HCT116 (cell line): ENCODE data around the gene PNPO. TPM values are rescaled to one million over a fixed set of nuclear protein-coding genes. Genes with fewer than 3 reads are reported as not detected.

ENCODE experiments used
- ATAC-seq: fragments of 200-7000 bp; cut with Tn5 transposase; 2 replicates; pipeline ENCODE4 v1.9.1; 2020; ENCODE audit warnings: mild to moderate bottlenecking, moderate library complexity
- BruUV-seq: library from RNA; stranded (reverse); fragments of 400-500 nt; replicated peaks from 2 replicates; lab custom pipeline; 2021; lab: Mats Ljungman, UMichigan
- CTCF ChIA-PET: fragments of 300-600 bp; sonication (Branson Sonifier 250); formaldehyde crosslinking; loops from one replicate; lab custom pipeline; 2021; ENCODE audit warnings: antibody characterized with exemption; lab: Charles Lee
- POLR2A ChIA-PET: fragments of 300-600, 350-600 bp; sonication (Branson Sonifier 250); formaldehyde crosslinking; loops from one replicate; lab custom pipeline; 2021; ENCODE audit warnings: antibody characterized with exemption; lab: Charles Lee
- RAD21 ChIA-PET, 2 experiments: fragments of 300-600 bp; sonication (Branson Sonifier 250); formaldehyde crosslinking; loops; one replicate each; lab custom pipeline; 2023; ENCODE audit warnings: low total read pairs in 2 of 2; ENCODE audit not compliant: uncharacterized antibody in 2 of 2, unreplicated experiment in 2 of 2, low non-redundant PET in 1 of 2; lab: Charles Lee
- DNase-seq: peaks from one replicate; pipeline ENCODE4 v3.0.0-alpha.2; 2010; ENCODE audit warnings: low read depth, low spot score
- H2AFZ ChIP-seq: fragments of 200-600 bp; shearing (Covaris generic), sonication (generic); 2 replicates; pipeline ENCODE4 v1.6.1; 2017; ENCODE audit warnings: low read depth, mixed run types, mixed read lengths, antibody characterized with exemption, low read length; ENCODE audit not compliant: poor library complexity, severe bottlenecking
- H3K27ac ChIP-seq: 2 replicates; pipeline ENCODE4 v1.5.1; 2012; ENCODE audit warnings: low read depth, low read length
- H3K27me3 ChIP-seq: fragments of 200-600 bp; sonication (generic); 2 replicates; pipeline ENCODE4 v1.6.1; 2016; ENCODE audit warnings: mixed run types, low read length, mixed read lengths; ENCODE audit not compliant: insufficient read depth
- H3K36me3 ChIP-seq, 2 experiments: fragments of 200-500 bp in 1 of 2; fragments of 200-600 bp in 1 of 2; sonication (Bioruptor generic) in 1 of 2; sonication (generic) in 1 of 2; 2 replicates each; pipeline versions ENCODE4 v1.5.1 to v1.6.1; 2014 to 2016; ENCODE audit warnings: low read length in 2 of 2, inconsistent platforms in 1 of 2, mixed read lengths in 1 of 2, mixed run types in 1 of 2; ENCODE audit not compliant: insufficient read depth in 2 of 2, control insufficient read depth in 1 of 2
- H3K4me1 ChIP-seq, 2 experiments: fragments of 200-600 bp in 1 of 2; sonication (generic) in 1 of 2; 2 replicates each; pipeline versions ENCODE4 v1.5.1 to v1.6.1; 2012 to 2017; ENCODE audit warnings: low read length in 2 of 2, inconsistent platforms in 1 of 2, mild to moderate bottlenecking in 1 of 2, mixed read lengths in 1 of 2, mixed run types in 1 of 2, moderate library complexity in 1 of 2; ENCODE audit not compliant: insufficient read depth in 2 of 2, control insufficient read depth in 1 of 2
- H3K4me2 ChIP-seq: fragments of 200-600 bp; sonication (generic); 2 replicates; pipeline ENCODE4 v1.6.1; 2017; ENCODE audit warnings: mixed run types, low read length, mixed read lengths
- H3K4me3 ChIP-seq, 2 experiments: fragments of 200-600 bp in 1 of 2; sonication (generic) in 1 of 2; replicated peaks in 1 of 2; 2 replicates each; pipeline ENCODE4 v1.5.1; 2011 to 2016; ENCODE audit warnings: low read length in 2 of 2, control low read depth in 1 of 2, low read depth in 1 of 2, mild to moderate bottlenecking in 1 of 2, mixed read lengths in 1 of 2, mixed run types in 1 of 2
- H3K79me2 ChIP-seq: fragments of 200-600 bp; sonication (generic); 2 replicates; pipeline ENCODE4 v1.6.1; 2017; ENCODE audit warnings: mild to moderate bottlenecking, mixed run types, low read length, moderate library complexity, mixed read lengths; ENCODE audit not compliant: insufficient read depth
- H3K9ac ChIP-seq: fragments of 200-600 bp; sonication (generic); 2 replicates; pipeline ENCODE4 v1.6.1; 2016; ENCODE audit warnings: low read length, mixed read lengths
- H3K9me2 ChIP-seq: fragments of 200-600 bp; sonication (generic), shearing (Covaris generic); 2 replicates; pipeline ENCODE4 v1.6.1; 2017; ENCODE audit warnings: mixed run types, mild to moderate bottlenecking, moderate library complexity; ENCODE audit not compliant: insufficient read depth
- H3K9me3 ChIP-seq, 2 experiments: fragments of 200-500 bp in 1 of 2; fragments of 200-600 bp in 1 of 2; sonication (Bioruptor generic) in 1 of 2; sonication (generic) in 1 of 2; 2 replicates each; pipeline ENCODE4 v1.6.1; 2014 to 2017; ENCODE audit warnings: low read length in 2 of 2, mixed read lengths in 2 of 2, inconsistent platforms in 1 of 2, low read depth in 1 of 2, mild to moderate bottlenecking in 1 of 2, mixed run types in 1 of 2, moderate library complexity in 1 of 2; ENCODE audit not compliant: control insufficient read depth in 1 of 2, insufficient read depth in 1 of 2
- H4K20me1 ChIP-seq: fragments of 200-600 bp; sonication (generic), shearing (Covaris generic); 2 replicates; pipeline ENCODE4 v1.6.1; 2017; ENCODE audit warnings: mixed run types, mild to moderate bottlenecking, moderate library complexity; ENCODE audit not compliant: insufficient read depth
- CBX3 ChIP-seq: IDR thresholded peaks from 2 replicates; pipeline ENCODE4 v1.6.1; 2012; ENCODE audit warnings: low read depth
- CEBPB ChIP-seq: IDR thresholded peaks from 2 replicates; pipeline ENCODE4 v1.6.1; 2012; ENCODE audit warnings: low read depth
- EGR1 ChIP-seq: IDR thresholded peaks from 2 replicates; pipeline ENCODE4 v1.6.1; 2012; ENCODE audit warnings: low read depth
- ELF1 ChIP-seq: IDR thresholded peaks from 2 replicates; pipeline ENCODE4 v1.6.1; 2012; ENCODE audit warnings: low read depth, borderline replicate concordance
- EZH2 ChIP-seq: fragments of 200-600 bp; sonication (generic); IDR thresholded peaks from 2 replicates; pipeline ENCODE4 v1.6.1; 2017; ENCODE audit warnings: antibody characterized with exemption, mixed run types
- EZH2phosphoT487 ChIP-seq: fragments of 200-600 bp; IDR thresholded peaks from 2 replicates; pipeline ENCODE4 v1.6.1; 2018; ENCODE audit warnings: antibody characterized with exemption, borderline replicate concordance
- FOSL1 ChIP-seq: IDR thresholded peaks from 2 replicates; pipeline ENCODE4 v1.6.1; 2012; ENCODE audit warnings: low read depth
- JUND ChIP-seq: IDR thresholded peaks from 2 replicates; pipeline ENCODE4 v1.6.1; 2012
- POLR2A ChIP-seq: IDR thresholded peaks from 2 replicates; pipeline ENCODE4 v1.7.0; 2011; ENCODE audit warnings: borderline replicate concordance; ENCODE audit not compliant: insufficient read depth, insufficient read length; ENCODE audit errors: extremely low read depth
- POLR2AphosphoS5 ChIP-seq: IDR thresholded peaks from 2 replicates; pipeline ENCODE4 v1.6.1; 2011; ENCODE audit warnings: mild to moderate bottlenecking, low read depth, low read length, moderate library complexity
- RAD21 ChIP-seq: IDR thresholded peaks from 2 replicates; pipeline ENCODE4 v1.6.1; 2012; ENCODE audit warnings: low read depth, mild to moderate bottlenecking
- REST ChIP-seq: IDR thresholded peaks from 2 replicates; pipeline ENCODE4 v1.6.1; 2012; ENCODE audit warnings: low read depth
- SIN3A ChIP-seq: IDR thresholded peaks from 2 replicates; pipeline ENCODE4 v1.6.1; 2012; ENCODE audit warnings: low read depth
- SP1 ChIP-seq: IDR thresholded peaks from 2 replicates; pipeline ENCODE4 v1.6.1; 2012; ENCODE audit warnings: low read depth
- TCF7L2 ChIP-seq: IDR thresholded peaks from 2 replicates; pipeline ENCODE4 v1.7.0; 2011; ENCODE audit warnings: borderline replicate concordance, inconsistent platforms; ENCODE audit not compliant: insufficient read depth, insufficient read length; ENCODE audit errors: extremely low read depth
- YY1 ChIP-seq: IDR thresholded peaks from 2 replicates; pipeline ENCODE4 v1.6.1; 2011; ENCODE audit warnings: low read length, low read depth, moderate library complexity, mild to moderate bottlenecking; ENCODE audit not compliant: insufficient replicate concordance; ENCODE audit errors: extremely low read depth
- ZNF274 ChIP-seq: fragments of 200-500 bp; sonication (Bioruptor generic); IDR thresholded peaks from 2 replicates; pipeline ENCODE4 v1.6.1; 2014; ENCODE audit warnings: mild to moderate bottlenecking, low read depth, low read length, inconsistent platforms
- intact Hi-C: fragments of 100-400 bp; cut with micrococcal nuclease; formaldehyde crosslinking; loops from 2 replicates; pipeline ENCODE4 v1.10.0; 2022
- total RNA-seq: library from RNA; stranded (reverse); gene quantifications from one replicate; pipeline ENCODE4 v1.2.1, GENCODE V29; 2021; ENCODE audit not compliant: unreplicated experiment
- TF ChIP-seq, protein P1 (sequence below): IDR thresholded peaks from 2 replicates; pipeline ENCODE4 v1.6.1; 2012
- TF ChIP-seq, protein P2 (sequence below), 3 experiments: fragments of 200-600 bp in 1 of 3; sonication (generic) in 1 of 3; IDR thresholded peaks in 2 of 3; conservative IDR thresholded peaks in 1 of 3; 2 replicates each; pipeline ENCODE4 v1.5.1; 2012 to 2017; ENCODE audit warnings: low read depth in 2 of 3, low read length in 2 of 3, antibody characterized with exemption in 1 of 3, borderline replicate concordance in 1 of 3, control low read depth in 1 of 3, mild to moderate bottlenecking in 1 of 3, mixed read lengths in 1 of 3, mixed run types in 1 of 3, moderate library complexity in 1 of 3; ENCODE audit not compliant: insufficient read depth in 1 of 3
- TF ChIP-seq, protein P3 (sequence below): IDR thresholded peaks from 2 replicates; pipeline ENCODE4 v1.6.1; 2012

Gene PNPO
- total RNA-seq, 1 experiment from 2014 or later = 74.9 TPM

DNA sequence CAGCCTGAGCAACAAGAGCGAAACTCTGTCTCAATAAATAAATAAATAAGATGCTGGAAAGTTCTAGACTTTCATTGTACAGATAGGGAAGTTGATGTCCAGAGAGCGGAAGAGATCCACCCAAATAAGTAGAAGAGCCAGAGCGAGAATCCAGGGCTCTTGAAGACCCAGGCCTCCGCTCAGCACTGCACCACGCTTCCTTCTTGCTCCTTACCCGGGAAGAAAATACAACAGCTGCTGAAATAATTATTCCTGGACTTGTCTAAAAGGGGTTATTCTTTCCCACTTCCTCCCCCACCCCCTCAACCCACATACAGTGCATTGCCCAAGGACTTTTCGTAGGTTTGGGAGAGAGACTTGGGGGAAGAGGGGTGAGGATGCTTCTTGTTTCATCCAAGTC, 56.2 kb downstream of the PNPO start:
- Histone ChIP-seq H3K9me3 (no peaks in the 10 kb centered on the region), H3K27ac (no peak overlapping the region), H4K20me1 (no peaks in the 10 kb centered on the region), H2AFZ (no peak overlapping the region), H3K4me3 (no peak overlapping the region), H3K9ac (no peak overlapping the region), H3K27me3 (no peaks in the 10 kb centered on the region), H3K9me2 (no peaks in the 10 kb centered on the region), H3K4me2 (no peak overlapping the region), H3K79me2 (no peaks in the 10 kb centered on the region)
- ATAC-seq (no peak), DNase-seq (no peak)
- BruUV-seq = no TSS peak
- POLR2A ChIA-PET = no interaction called here
- no peak for TF ChIP-seq FOSL1
- no peak for TF ChIP-seq REST
- TF ChIP-seq POLR2AphosphoS5 = no peak
- TF ChIP-seq, protein P1, sequence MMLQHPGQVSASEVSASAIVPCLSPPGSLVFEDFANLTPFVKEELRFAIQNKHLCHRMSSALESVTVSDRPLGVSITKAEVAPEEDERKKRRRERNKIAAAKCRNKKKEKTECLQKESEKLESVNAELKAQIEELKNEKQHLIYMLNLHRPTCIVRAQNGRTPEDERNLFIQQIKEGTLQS = no peak
- no peak for TF ChIP-seq CEBPB
- no peak for TF ChIP-seq EGR1
- TF ChIP-seq EZH2phosphoT487 = no peak
- no peak for TF ChIP-seq SP1
- no peak for TF ChIP-seq YY1
- TF ChIP-seq, protein P2, sequence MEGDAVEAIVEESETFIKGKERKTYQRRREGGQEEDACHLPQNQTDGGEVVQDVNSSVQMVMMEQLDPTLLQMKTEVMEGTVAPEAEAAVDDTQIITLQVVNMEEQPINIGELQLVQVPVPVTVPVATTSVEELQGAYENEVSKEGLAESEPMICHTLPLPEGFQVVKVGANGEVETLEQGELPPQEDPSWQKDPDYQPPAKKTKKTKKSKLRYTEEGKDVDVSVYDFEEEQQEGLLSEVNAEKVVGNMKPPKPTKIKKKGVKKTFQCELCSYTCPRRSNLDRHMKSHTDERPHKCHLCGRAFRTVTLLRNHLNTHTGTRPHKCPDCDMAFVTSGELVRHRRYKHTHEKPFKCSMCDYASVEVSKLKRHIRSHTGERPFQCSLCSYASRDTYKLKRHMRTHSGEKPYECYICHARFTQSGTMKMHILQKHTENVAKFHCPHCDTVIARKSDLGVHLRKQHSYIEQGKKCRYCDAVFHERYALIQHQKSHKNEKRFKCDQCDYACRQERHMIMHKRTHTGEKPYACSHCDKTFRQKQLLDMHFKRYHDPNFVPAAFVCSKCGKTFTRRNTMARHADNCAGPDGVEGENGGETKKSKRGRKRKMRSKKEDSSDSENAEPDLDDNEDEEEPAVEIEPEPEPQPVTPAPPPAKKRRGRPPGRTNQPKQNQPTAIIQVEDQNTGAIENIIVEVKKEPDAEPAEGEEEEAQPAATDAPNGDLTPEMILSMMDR (IDR thresholded peaks at IDR 0.05 in 2 of 3, conservative IDR thresholded peaks at IDR 0.05 in 1 of 3; ENCODE audit: borderline replicate concordance in 1 of 3, insufficient read depth in 1 of 3, low read depth in 2 of 3, low read length in 2 of 3) = no peak
- no peak for TF ChIP-seq RAD21
- TF ChIP-seq EZH2 = no peak
- no peak for TF ChIP-seq ZNF274
- TF ChIP-seq, protein P3, sequence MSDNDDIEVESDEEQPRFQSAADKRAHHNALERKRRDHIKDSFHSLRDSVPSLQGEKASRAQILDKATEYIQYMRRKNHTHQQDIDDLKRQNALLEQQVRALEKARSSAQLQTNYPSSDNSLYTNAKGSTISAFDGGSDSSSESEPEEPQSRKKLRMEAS = no peak
- no peak for TF ChIP-seq POLR2A
- no peak for TF ChIP-seq SIN3A
- no peak for TF ChIP-seq CBX3
- no peak for TF ChIP-seq TCF7L2
- no peak for TF ChIP-seq JUND
- no peak for TF ChIP-seq ELF1
- TF ChIP-seq, all 23 proteins: peak for 0
- no peaks in the 10 kb centered on the region for H3K36me3 ChIP-seq
- intact Hi-C loops = no loop called here
- RAD21 ChIA-PET = no interaction called here
- peaks cover 2 to 15% of the 10 kb centered on the region in 2 experiments for H3K4me1 ChIP-seq
- CTCF ChIA-PET = interaction anchor here (1.1 kb wide), 1 partner anchor 9 kb away, joined by 5 read pairs; no protein-coding TSS in a partner anchor
